Dendritic cell treated with granulocyte-macrophage colony-stimulating factor and Interleukin-4, amounts not matched to agents 40 ng/mL and 50 ng/mL, for 4 days (primary cell): Measurements from ENCODE around the gene SSR4.
"Not testable (repeated sequence)": the region's sequence is repeated elsewhere in the genome, so short reads cannot be mapped to it uniquely, and the experiment has no call there.

Source experiments
- H3K27ac Mint-ChIP-seq: one replicate; pipeline ENCODE4 v1.8.0; 2022; ENCODE audit warnings: mild to moderate bottlenecking, mixed read lengths
- H3K27me3 Mint-ChIP-seq: one replicate; pipeline ENCODE4 v1.8.0; 2022; ENCODE audit warnings: mild to moderate bottlenecking, mixed read lengths
- H3K36me3 Mint-ChIP-seq: one replicate; pipeline ENCODE4 v1.8.0; 2022; ENCODE audit warnings: low read depth, mixed read lengths
- H3K4me1 Mint-ChIP-seq: one replicate; pipeline ENCODE4 v1.8.0; 2022; ENCODE audit warnings: low read depth, mixed read lengths
- H3K4me3 Mint-ChIP-seq: one replicate; pipeline ENCODE4 v1.8.0; 2022; ENCODE audit warnings: mild to moderate bottlenecking, moderate library complexity, mixed read lengths
- H3K9me3 Mint-ChIP-seq: one replicate; pipeline ENCODE4 v1.8.0; 2022; ENCODE audit warnings: mixed read lengths
- intact Hi-C: fragments of 100-400 bp; cut with micrococcal nuclease; formaldehyde crosslinking; loops from one replicate; pipeline ENCODE4 v1.15.0; 2022

Gene SSR4

DNA sequence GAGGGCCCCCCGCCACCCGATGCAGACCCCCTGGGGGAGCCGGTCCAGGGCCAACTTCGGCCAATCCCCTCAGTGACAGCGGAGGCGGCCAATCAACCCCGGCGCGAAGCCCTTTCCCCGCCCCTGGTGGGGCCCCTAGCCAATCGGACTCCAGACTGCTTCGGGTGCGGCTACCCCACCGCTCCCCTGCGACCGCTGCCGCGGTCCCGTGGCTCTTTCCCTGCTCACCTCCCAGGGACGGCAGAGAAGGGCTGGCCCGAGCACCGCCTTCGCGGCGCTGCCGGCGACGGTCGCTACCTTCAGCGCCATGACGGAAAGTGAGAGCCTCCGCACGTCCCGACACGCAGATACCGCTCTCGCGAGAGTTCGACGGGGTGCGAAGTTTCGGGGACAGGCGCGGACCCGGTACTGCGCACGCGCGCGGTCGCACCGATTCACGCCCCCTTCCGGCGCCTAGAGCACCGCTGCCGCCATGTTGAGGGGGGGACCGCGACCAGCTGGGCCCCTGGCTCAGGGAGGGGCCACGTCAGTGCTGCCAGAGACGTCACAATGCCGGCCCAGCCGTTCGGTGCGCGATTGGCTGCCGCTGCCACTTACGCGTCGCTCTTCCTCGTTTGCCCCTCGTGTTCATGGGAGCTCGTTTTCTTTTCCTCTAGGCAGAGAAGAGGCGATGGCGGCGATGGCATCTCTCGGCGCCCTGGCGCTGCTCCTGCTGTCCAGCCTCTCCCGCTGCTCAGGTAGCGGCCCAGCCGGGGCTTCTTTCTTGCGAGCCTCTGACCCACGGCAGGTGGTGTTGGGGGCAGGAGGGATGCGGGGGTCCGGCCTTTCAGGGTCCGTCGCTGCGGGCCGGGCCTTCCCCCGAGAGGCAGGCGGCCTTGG, at the start of gene SSR4, which contains the start of gene IDH3G:
Gene SSR4, plus strand, starts transcription at position 651 of the 879 bp plus-strand sequence. Its CDS starts 20 bp downstream, at position 671.
Gene IDH3G, minus strand, starts transcription at position 358 of the 879 bp plus-strand sequence. Its CDS starts 49 bp downstream, at position 309.
- Mint-ChIP-seq H3K27ac (peak within 1 kb of the TSS; percentile 89), H3K4me3 (peak within 1 kb of the TSS; percentile 93)
- intact Hi-C loops, result loop anchor here (1.0 kb wide), 1 partner anchor 131 kb away; no protein-coding TSS in a partner anchor

DNA sequence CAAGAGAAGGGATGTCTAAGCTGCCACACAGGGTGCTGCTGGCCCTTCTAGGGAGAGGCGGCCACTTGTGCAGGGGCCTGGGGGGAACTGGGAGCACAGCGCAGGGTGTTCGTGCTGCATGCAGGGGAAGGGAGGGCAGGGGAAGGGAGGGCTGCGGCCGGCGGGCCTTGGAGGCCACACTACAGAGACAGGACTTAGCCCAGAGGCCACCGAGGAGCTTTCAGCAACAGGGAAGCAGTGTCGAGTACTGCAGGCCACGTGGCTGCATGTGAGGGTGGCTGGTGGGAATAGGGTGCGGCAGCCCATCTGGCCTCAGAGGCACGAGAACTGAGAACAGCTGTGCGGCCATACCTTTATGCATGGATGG, 49.4 kb upstream of the SSR4 start:
- Mint-ChIP-seq H3K4me1 (peaks cover 16% of the 10 kb centered on the region), H3K36me3 (peaks cover 42% of the 10 kb centered on the region), H3K27me3 (peaks cover 31% of the 10 kb centered on the region)
- intact Hi-C loops, H3K9me3 Mint-ChIP-seq, H3K27ac Mint-ChIP-seq, H3K4me3 Mint-ChIP-seq: not testable (repeated sequence)

More for the DNA sequence above, at the start of gene SSR4, which contains the start of gene IDH3G:
- H3K27me3 Mint-ChIP-seq, result no peaks in the 10 kb centered on the region
- H3K9me3 Mint-ChIP-seq, result no peaks in the 10 kb centered on the region
- peaks cover 27% of the 10 kb centered on the region for H3K4me1 Mint-ChIP-seq
- H3K36me3 Mint-ChIP-seq, result peaks cover 83% of the 10 kb centered on the region

DNA sequence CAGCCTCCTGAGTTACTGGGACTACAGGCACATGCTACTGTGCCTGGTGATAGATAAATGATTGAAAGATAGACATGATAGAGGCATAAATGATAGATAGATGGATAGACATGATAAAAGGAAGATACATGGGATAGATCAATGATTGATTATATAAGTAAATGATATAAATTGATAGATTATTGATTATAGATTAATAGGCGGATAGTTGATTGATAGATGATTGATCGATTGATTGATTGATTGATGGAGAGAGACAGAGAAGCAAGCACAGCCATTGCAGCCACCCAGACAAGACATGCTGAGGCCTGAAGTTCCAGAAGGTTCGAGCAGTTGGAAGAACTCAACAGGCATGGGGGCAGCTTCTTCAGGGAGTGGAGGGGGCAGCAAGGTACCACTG, 48.1 kb upstream of the SSR4 start:
- H3K9me3 Mint-ChIP-seq, result no peaks in the 10 kb centered on the region
- no peak overlapping the region for H3K4me3 Mint-ChIP-seq
- peaks cover 34% of the 10 kb centered on the region for H3K27me3 Mint-ChIP-seq
- peaks cover 16% of the 10 kb centered on the region for H3K4me1 Mint-ChIP-seq
- peaks cover 29% of the 10 kb centered on the region for H3K36me3 Mint-ChIP-seq
- H3K27ac Mint-ChIP-seq, result no peak overlapping the region
- intact Hi-C loops, result no loop called here

DNA sequence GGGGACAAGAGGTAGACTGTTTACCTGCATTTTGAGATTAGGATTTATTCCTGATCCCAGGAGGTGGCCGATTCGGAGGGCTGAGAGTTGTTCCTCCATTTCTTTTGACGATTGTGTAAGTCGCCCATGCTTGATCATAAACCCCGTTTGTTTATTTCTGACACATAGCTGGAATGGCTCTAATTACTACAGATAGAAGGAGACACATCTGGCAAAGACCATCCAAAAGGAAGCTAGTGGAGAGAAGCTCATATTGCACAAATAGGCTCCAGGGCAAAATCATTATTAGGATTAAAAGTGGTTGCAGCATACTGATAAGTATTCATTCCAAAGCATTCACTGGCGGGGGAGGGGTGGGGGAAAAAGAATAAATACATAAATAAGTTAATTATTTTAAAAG, 47.5 kb upstream of the SSR4 start:
- H3K4me1 Mint-ChIP-seq, result peaks cover 16% of the 10 kb centered on the region
- intact Hi-C loops, H3K4me3 Mint-ChIP-seq, H3K9me3 Mint-ChIP-seq, H3K27ac Mint-ChIP-seq: not testable (repeated sequence)
- H3K36me3 Mint-ChIP-seq, result peaks cover 23% of the 10 kb centered on the region
- H3K27me3 Mint-ChIP-seq, result peaks cover 34% of the 10 kb centered on the region

DNA sequence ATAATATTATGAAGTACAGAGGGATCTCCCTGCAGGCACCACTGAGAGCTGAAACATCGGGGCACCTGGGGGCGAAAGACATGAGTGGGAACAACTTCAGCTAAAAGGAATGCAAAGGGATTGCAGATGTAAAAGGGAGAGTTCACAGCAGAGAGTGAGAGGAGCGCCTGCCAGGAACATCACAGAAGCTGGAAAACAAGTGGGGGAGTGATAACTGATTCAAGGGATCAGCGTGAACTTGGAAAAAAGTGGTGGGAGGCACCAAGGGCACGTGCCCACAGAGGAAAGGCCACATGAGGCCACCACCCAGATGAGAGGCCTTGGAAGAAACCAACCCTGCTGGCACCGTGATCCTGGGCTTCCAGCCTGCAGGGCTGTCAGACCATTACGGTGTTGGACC, 45.5 kb upstream of the SSR4 start:
- H3K4me3 Mint-ChIP-seq, H3K27ac Mint-ChIP-seq, intact Hi-C loops, H3K9me3 Mint-ChIP-seq, H3K36me3 Mint-ChIP-seq: not testable (repeated sequence)
- peaks cover 23% of the 10 kb centered on the region for H3K4me1 Mint-ChIP-seq
- peaks cover 29% of the 10 kb centered on the region for H3K27me3 Mint-ChIP-seq

DNA sequence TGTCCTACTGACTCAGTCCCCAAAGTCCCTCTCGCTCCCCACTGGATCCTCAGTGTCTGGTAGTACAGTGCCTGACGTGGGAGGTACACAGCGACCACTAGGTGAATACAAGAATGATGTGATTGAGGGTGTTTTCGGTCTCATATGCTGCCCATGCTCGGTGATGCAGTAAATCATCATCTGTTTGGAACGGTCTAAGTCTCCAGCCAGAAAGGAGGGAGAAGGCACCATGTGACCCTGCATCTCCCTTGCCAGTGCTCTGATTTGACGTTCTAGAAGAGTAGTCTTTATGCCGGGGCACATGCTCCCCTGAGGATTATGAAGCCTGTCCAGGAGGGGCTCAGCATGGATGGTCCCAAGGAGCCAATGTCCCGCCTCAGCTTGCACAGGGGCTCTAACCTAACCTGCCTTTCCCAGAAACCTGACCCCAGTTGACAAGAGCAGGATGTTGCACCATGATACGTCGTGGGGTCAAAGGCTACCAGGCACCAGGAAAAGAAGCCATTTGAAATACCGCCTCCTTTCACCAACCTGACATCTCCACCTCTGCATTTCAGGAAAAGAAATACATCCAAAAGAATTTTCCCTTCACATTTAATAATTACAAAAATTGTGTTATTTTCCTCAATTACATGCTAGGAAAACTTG, 44.2 kb upstream of the SSR4 start:
- no peak overlapping the region for H3K27ac Mint-ChIP-seq
- H3K27me3 Mint-ChIP-seq, result peaks cover 22% of the 10 kb centered on the region
- H3K4me3 Mint-ChIP-seq, result no peak overlapping the region
- no peaks in the 10 kb centered on the region for H3K36me3 Mint-ChIP-seq
- no peaks in the 10 kb centered on the region for H3K9me3 Mint-ChIP-seq
- peaks cover 11% of the 10 kb centered on the region for H3K4me1 Mint-ChIP-seq
- intact Hi-C loops, result no loop called here

DNA sequence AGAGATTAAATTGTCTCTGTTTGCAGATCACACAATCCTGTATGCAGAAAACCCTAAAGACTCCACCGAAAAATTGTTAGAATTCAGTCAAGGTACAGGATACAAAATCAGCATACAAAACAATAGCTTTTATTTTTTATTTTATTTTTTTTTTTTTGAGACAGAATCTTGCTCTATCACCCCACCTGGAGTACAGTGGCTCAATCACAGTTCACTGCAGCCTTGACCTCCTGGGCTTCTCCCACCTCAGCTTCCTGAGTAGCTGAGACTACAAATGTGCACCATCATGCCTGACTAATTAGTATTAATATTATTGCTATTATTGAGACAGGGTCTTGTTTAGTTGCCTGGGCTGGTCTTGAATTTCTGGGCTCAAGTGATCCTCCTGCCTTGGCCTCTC, 39.3 kb upstream of the SSR4 start:
- Mint-ChIP-seq H3K27ac (no peak overlapping the region), H3K27me3 (peaks cover 4% of the 10 kb centered on the region), H3K4me1 (peaks cover 19% of the 10 kb centered on the region), H3K36me3 (no peaks in the 10 kb centered on the region), H3K4me3 (no peak overlapping the region), H3K9me3 (no peaks in the 10 kb centered on the region)
- intact Hi-C loops, result no loop called here

DNA sequence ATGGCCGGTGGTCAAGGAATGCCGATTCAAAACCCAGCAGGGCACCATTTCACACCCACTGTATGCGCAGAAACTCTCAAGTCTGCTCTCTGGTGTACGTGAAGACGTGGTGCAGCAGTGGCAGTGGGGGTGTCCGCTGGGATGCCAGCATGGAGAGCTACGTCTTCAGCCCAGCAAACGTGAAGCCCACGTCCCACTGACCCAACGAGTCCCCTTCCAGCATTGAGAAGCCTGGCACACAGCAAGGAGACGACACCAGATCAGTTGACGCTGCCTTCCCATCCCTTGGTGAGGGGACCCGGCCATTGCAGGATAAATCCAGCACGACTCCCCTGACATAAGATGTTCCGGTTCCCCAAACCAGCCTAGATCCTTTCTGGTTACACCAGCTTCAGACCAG, 32.6 kb upstream of the SSR4 start:
- Mint-ChIP-seq H3K4me3 (no peak overlapping the region), H3K4me1 (peaks cover 26% of the 10 kb centered on the region), H3K9me3 (no peaks in the 10 kb centered on the region), H3K36me3 (no peaks in the 10 kb centered on the region), H3K27me3 (peaks cover 16% of the 10 kb centered on the region), H3K27ac (no peak overlapping the region)
- intact Hi-C loops, result loop anchor here (5.0 kb wide), 1 partner anchor 190 kb away; no protein-coding TSS in a partner anchor

DNA sequence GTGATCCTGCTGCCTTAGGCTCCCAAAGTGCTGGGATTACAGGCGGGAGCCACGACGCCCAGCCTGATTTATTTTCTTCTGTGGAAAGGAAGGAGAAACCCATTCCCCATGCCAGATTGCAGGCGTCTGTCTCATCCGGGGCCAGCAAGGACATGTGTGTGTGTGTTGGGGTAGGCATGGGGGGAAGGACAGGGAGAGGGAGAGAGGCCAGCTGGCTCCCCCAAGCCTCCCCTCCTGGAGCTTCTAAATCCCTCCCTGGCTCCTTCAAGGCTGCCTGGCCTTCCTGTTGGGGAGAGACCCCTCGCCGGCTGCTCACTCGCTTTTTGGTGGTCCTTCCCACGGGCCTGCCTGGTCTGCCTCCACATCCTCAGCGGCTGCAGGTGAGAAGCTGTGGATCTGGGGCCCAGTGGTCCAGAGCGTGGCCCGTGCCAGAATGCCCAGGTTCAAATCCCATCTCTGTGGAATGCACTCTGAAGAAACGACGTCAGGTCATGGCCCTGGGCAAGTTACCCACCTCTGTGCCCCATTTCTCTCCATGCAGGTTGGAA, 31.8 kb upstream of the SSR4 start:
- peaks cover 18% of the 10 kb centered on the region for H3K27me3 Mint-ChIP-seq
- peaks cover 22% of the 10 kb centered on the region for H3K4me1 Mint-ChIP-seq
- no peaks in the 10 kb centered on the region for H3K9me3 Mint-ChIP-seq
- H3K4me3 Mint-ChIP-seq, result no peak overlapping the region
- intact Hi-C loops, result loop anchor here (5.0 kb wide), 1 partner anchor 190 kb away; no protein-coding TSS in a partner anchor
- no peak overlapping the region for H3K27ac Mint-ChIP-seq
- H3K36me3 Mint-ChIP-seq, result no peaks in the 10 kb centered on the region

DNA sequence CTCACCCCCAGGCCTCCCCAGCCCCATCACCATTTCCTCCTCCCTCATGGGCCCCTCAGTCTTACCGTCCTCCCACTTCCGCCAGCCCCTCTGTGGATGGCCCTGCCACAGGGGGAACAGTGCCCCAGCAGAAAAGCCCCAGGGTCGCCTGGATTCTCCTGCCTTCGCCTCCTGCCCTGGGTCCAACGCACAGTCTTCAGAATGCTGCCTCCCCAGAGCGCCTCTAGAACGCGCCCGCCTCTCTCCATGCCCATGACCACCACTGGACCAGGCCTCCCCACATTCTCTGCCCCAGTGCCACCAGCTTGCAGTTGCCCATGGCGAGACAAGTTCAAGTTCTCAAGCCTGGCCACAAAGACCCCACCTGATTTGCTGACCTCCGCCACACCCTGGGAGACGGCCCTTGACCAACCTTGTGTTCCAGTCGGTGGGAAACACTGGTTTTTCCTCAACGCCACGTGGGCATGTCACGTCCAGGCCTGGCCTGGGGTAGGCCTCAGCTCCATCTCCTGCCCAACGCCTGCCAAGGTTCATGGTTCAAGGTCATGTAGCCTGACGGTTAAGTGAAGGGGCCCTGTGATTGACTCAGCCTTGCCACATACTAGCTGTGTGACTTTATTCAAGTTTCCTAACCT, 31.1 kb upstream of the SSR4 start:
- intact Hi-C loops, result loop anchor here (5.0 kb wide), 1 partner anchor 189 kb away; no protein-coding TSS in a partner anchor
- Mint-ChIP-seq H3K4me3 (no peak overlapping the region), H3K4me1 (peaks cover 19% of the 10 kb centered on the region), H3K27ac (no peak overlapping the region), H3K27me3 (peaks cover 23% of the 10 kb centered on the region), H3K9me3 (no peaks in the 10 kb centered on the region), H3K36me3 (no peaks in the 10 kb centered on the region)

DNA sequence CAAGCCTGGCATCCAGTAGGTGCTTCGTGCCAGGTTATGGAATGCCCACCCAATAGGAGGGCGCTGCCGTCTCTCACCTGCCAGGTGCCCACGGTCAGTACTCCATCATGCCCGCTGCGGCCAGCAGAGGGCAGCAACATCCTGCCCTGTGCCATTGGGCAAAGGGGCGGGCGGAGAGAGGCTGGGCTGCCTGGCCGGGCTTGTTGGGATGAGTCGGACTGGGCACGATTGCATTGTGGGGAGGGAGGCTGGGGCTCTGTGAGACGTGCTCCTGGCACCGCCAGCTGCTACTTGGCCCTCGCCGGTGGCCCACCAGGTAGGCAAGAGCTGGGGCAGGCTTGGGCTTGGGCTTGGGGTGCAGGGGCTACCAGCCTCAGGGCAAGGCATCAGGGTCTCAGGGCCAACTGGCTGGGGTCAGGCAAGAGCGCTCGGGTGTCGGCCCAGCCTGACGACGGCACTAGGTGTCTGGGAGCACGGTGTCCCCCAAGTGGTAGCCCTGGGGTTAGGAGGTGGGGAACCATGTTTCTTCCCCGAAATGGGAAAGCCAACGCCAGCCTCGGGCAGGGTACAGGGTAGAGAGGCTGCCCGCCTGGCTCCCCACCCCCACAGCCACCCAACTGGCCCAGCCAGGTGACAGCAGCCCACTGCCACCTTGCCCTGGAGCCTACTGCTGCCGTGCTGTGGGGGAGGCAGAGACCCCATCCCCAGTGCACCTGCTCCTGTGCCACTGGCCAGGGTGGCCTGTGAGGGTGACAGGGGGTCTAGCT, 30.3 kb upstream of the SSR4 start, which contains the start of gene PLXNB3:
Gene PLXNB3, plus strand, starts transcription at position 261 of the 767 bp plus-strand sequence. CDS start 1,287 bp downstream, outside the sequence.
- H3K4me3 Mint-ChIP-seq, result no peak within 1 kb of the TSS
- H3K36me3 Mint-ChIP-seq, result no peaks in the 10 kb centered on the region
- peaks cover 19% of the 10 kb centered on the region for H3K4me1 Mint-ChIP-seq
- no peak within 1 kb of the TSS for H3K27ac Mint-ChIP-seq
- intact Hi-C loops, result loop anchor here (5.0 kb wide), 1 partner anchor 188 kb away; no protein-coding TSS in a partner anchor
- no peaks in the 10 kb centered on the region for H3K9me3 Mint-ChIP-seq
- H3K27me3 Mint-ChIP-seq, result peaks cover 25% of the 10 kb centered on the region

DNA sequence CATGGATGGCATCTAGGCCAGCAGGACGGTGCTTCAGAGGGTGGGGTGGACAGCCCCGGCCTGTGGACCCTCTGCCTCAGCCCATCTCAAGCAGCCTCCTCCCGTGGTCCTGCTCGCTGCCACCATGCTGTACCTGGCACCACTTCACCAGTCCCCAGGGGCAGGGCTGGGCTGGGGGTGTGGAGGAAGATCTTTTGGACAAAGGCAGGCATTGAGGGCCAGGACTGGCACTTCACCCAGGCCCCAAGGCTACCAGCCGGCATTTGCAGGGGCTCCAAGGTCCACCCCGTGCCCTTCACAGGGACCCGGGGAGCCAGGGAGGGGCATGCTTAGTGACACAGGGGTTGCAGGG, 29.7 kb upstream of the SSR4 start:
- peaks cover 25% of the 10 kb centered on the region for H3K27me3 Mint-ChIP-seq
- no peaks in the 10 kb centered on the region for H3K9me3 Mint-ChIP-seq
- no peak overlapping the region for H3K4me3 Mint-ChIP-seq
- H3K4me1 Mint-ChIP-seq, result peaks cover 19% of the 10 kb centered on the region
- intact Hi-C loops, result loop anchor here (5.0 kb wide), 1 partner anchor 188 kb away; no protein-coding TSS in a partner anchor
- no peak overlapping the region for H3K27ac Mint-ChIP-seq
- H3K36me3 Mint-ChIP-seq, result no peaks in the 10 kb centered on the region
